Panc1 (cell line): ENCODE results near the gene EZH2. TPM values are rescaled to one million over a fixed set of nuclear protein-coding genes. Genes with fewer than 3 reads are reported as not detected.

Experiments used
- ATAC-seq: fragments of 200-7000 bp; cut with Tn5 transposase; 2 replicates; pipeline ENCODE4 v1.9.1; 2020; ENCODE audit warnings: mild to moderate bottlenecking, moderate library complexity
- BruUV-seq: library from RNA; stranded (reverse); fragments of 400-500 nt; replicated peaks from 2 replicates; lab custom pipeline; 2021; lab: Mats Ljungman, UMichigan
- CTCF ChIA-PET: fragments of 300-600 bp; sonication (Branson Sonifier 250); formaldehyde crosslinking; loops from one replicate; lab custom pipeline; 2022; ENCODE audit warnings: antibody characterized with exemption; lab: Charles Lee
- POLR2A ChIA-PET: fragments of 300-600 bp; sonication (Branson Sonifier 250); formaldehyde crosslinking; loops from one replicate; lab custom pipeline; 2022; ENCODE audit warnings: antibody characterized with exemption; lab: Charles Lee
- DNase-seq: peaks from one replicate; pipeline ENCODE4 v3.0.0-alpha.2; 2010; ENCODE audit warnings: low read depth, low spot score
- H3K27ac ChIP-seq: 2 replicates; pipeline ENCODE4 v1.5.1; 2011; ENCODE audit warnings: mild to moderate bottlenecking, low read length, inconsistent platforms
- H3K27me3 ChIP-seq: fragments of 200-500 bp; sonication (Bioruptor generic); 2 replicates; pipeline ENCODE4 v1.6.0; 2014; ENCODE audit warnings: low read length, inconsistent platforms; ENCODE audit not compliant: control insufficient read depth, insufficient read depth
- H3K36me3 ChIP-seq: fragments of 200-500 bp; sonication (Bioruptor generic); 2 replicates; pipeline ENCODE4 v1.5.1; 2014; ENCODE audit warnings: inconsistent platforms, mild to moderate bottlenecking, low read length, moderate library complexity; ENCODE audit not compliant: control insufficient read depth, insufficient read depth
- H3K4me1 ChIP-seq: 2 replicates; pipeline ENCODE4 v1.5.1; 2011; ENCODE audit warnings: inconsistent platforms, mild to moderate bottlenecking, low read length, moderate library complexity; ENCODE audit not compliant: control insufficient read depth, insufficient read depth
- H3K4me3 ChIP-seq, 2 experiments: 2 replicates each; pipeline ENCODE4 v1.5.1; 2011 to 2012; ENCODE audit warnings: low read depth in 2 of 2, low read length in 2 of 2, mild to moderate bottlenecking in 2 of 2, inconsistent platforms in 1 of 2, moderate library complexity in 1 of 2
- H3K9me3 ChIP-seq: fragments of 200-500 bp; sonication (Bioruptor generic); 2 replicates; pipeline ENCODE4 v1.5.1; 2014; ENCODE audit warnings: low read depth, mild to moderate bottlenecking, inconsistent platforms, low read length, moderate library complexity; ENCODE audit not compliant: control insufficient read depth, insufficient read depth
- POLR2AphosphoS5 ChIP-seq: IDR thresholded peaks from 2 replicates; pipeline ENCODE4 v1.6.1; 2012; ENCODE audit warnings: mild to moderate bottlenecking, low read depth, low read length, moderate library complexity
- SIN3A ChIP-seq: IDR thresholded peaks from 2 replicates; pipeline ENCODE4 v1.6.1; 2012; ENCODE audit warnings: low read depth, mild to moderate bottlenecking, low read length, moderate library complexity, borderline replicate concordance; ENCODE audit not compliant: insufficient read depth
- TCF7L2 ChIP-seq: IDR thresholded peaks from 2 replicates; pipeline ENCODE4 v1.6.1; 2011; ENCODE audit warnings: mild to moderate bottlenecking, low read depth, low read length, inconsistent platforms
- in situ Hi-C: cut with HindIII; loops from 2 replicates; pipeline ENCODE4 v1.10.0; 2016; ENCODE audit warnings: low sequenced_read_pairs, low pct_unique_long_range_greater_than_20kb
- intact Hi-C: fragments of 100-400 bp; cut with micrococcal nuclease; formaldehyde crosslinking; loops from one replicate; pipeline ENCODE4 v1.10.0; 2022; ENCODE audit not compliant: unreplicated experiment
- total RNA-seq: library from RNA; stranded (reverse); gene quantifications from one replicate; pipeline ENCODE4 v1.2.1, GENCODE V29; 2021; ENCODE audit not compliant: unreplicated experiment
- TF ChIP-seq, protein P1 (sequence below): fragments of 450-650 bp; IDR thresholded peaks from 2 replicates; pipeline ENCODE4 v1.5.1; 2017; ENCODE audit warnings: mild to moderate bottlenecking
- TF ChIP-seq, protein P2 (sequence below), 2 experiments: IDR thresholded peaks; 2 replicates each; pipeline ENCODE4 v1.6.1; 2011 to 2012; ENCODE audit warnings: low read depth in 2 of 2, control low read depth in 1 of 2, low read length in 1 of 2, mild to moderate bottlenecking in 1 of 2, moderate library complexity in 1 of 2; ENCODE audit not compliant: insufficient read depth in 1 of 2

Gene EZH2
- total RNA-seq, 1 experiment from 2014 or later, result 38.3 TPM

DNA sequence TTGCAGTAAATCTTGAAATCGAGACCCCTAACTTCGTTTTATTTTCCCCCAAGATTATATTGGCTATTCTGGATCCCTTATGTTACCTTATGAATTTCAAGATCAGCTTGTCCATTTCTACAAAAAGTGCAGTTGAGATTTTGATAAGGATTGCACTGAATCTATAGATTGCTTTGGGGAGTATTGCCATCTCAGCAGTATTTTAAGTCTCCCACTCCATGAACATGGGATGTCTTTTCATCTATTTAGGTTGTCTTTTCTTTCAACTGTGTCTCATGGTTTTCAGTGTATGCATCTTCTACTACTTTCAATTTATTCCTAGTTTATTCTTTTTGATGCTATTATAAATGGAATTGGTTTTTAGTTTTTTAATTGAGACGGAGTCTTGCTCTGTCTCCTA is 89.6 kb downstream of the EZH2 start:
- H3K4me1 ChIP-seq, result no peaks in the 10 kb centered on the region
- no peak overlapping the region for H3K4me3 ChIP-seq
- ATAC-seq (no peak), DNase-seq (no peak)
- H3K9me3 ChIP-seq, result no peaks in the 10 kb centered on the region
- in situ Hi-C loops, result no loop called here
- H3K36me3 ChIP-seq, result peaks cover 22% of the 10 kb centered on the region
- H3K27me3 ChIP-seq, result no peaks in the 10 kb centered on the region
- no TSS peak for BruUV-seq
- ChIA-PET POLR2A (no interaction called here), CTCF (no interaction called here)
- no peak overlapping the region for H3K27ac ChIP-seq
- intact Hi-C loops, result no loop called here
- TF ChIP-seq POLR2AphosphoS5 (no peak), SIN3A (no peak), TCF7L2 (no peak)
- TF ChIP-seq, protein P1, sequence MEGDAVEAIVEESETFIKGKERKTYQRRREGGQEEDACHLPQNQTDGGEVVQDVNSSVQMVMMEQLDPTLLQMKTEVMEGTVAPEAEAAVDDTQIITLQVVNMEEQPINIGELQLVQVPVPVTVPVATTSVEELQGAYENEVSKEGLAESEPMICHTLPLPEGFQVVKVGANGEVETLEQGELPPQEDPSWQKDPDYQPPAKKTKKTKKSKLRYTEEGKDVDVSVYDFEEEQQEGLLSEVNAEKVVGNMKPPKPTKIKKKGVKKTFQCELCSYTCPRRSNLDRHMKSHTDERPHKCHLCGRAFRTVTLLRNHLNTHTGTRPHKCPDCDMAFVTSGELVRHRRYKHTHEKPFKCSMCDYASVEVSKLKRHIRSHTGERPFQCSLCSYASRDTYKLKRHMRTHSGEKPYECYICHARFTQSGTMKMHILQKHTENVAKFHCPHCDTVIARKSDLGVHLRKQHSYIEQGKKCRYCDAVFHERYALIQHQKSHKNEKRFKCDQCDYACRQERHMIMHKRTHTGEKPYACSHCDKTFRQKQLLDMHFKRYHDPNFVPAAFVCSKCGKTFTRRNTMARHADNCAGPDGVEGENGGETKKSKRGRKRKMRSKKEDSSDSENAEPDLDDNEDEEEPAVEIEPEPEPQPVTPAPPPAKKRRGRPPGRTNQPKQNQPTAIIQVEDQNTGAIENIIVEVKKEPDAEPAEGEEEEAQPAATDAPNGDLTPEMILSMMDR, result no peak
- TF ChIP-seq, protein P2, sequence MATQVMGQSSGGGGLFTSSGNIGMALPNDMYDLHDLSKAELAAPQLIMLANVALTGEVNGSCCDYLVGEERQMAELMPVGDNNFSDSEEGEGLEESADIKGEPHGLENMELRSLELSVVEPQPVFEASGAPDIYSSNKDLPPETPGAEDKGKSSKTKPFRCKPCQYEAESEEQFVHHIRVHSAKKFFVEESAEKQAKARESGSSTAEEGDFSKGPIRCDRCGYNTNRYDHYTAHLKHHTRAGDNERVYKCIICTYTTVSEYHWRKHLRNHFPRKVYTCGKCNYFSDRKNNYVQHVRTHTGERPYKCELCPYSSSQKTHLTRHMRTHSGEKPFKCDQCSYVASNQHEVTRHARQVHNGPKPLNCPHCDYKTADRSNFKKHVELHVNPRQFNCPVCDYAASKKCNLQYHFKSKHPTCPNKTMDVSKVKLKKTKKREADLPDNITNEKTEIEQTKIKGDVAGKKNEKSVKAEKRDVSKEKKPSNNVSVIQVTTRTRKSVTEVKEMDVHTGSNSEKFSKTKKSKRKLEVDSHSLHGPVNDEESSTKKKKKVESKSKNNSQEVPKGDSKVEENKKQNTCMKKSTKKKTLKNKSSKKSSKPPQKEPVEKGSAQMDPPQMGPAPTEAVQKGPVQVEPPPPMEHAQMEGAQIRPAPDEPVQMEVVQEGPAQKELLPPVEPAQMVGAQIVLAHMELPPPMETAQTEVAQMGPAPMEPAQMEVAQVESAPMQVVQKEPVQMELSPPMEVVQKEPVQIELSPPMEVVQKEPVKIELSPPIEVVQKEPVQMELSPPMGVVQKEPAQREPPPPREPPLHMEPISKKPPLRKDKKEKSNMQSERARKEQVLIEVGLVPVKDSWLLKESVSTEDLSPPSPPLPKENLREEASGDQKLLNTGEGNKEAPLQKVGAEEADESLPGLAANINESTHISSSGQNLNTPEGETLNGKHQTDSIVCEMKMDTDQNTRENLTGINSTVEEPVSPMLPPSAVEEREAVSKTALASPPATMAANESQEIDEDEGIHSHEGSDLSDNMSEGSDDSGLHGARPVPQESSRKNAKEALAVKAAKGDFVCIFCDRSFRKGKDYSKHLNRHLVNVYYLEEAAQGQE (IDR thresholded peaks at IDR 0.05; ENCODE audit: insufficient read depth in 1 of 2, low read depth in 2 of 2, low read length in 1 of 2), result no peak

DNA sequence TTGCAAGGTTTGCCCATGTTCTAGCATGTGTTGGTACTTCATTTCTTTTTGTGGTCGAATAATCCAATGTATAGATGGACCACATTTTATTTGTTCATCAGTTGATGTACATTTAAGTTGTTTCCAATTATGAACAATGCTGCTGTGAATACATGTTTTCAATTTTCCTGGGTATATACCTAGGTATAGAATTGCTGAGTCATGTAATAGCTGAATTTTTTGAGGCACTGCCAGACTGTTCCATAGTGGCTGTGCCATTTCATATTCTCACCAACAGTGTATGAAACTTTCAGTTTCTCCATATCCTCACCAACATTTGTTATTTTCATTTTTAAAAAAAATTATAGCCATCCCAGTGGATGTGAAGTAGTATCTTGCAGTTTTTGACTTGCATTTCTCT is 90.5 kb downstream of the EZH2 start:
- TF ChIP-seq, protein P2 (IDR thresholded peaks at IDR 0.05; ENCODE audit: insufficient read depth in 1 of 2, low read depth in 2 of 2, low read length in 1 of 2), result no peak
- TF ChIP-seq, protein P1, result no peak
- TF ChIP-seq POLR2AphosphoS5, result no peak
- TF ChIP-seq SIN3A, result no peak
- TF ChIP-seq TCF7L2, result no peak
- DNase-seq (no peak), ATAC-seq (no peak)
- Histone ChIP-seq H3K4me1 (no peaks in the 10 kb centered on the region), H3K4me3 (no peak overlapping the region), H3K36me3 (peaks cover 21% of the 10 kb centered on the region), H3K27me3 (no peaks in the 10 kb centered on the region), H3K27ac (no peak overlapping the region), H3K9me3 (no peaks in the 10 kb centered on the region)
- intact Hi-C loops, result no loop called here
- ChIA-PET POLR2A (no interaction called here), CTCF (no interaction called here)
- BruUV-seq, result no TSS peak
- in situ Hi-C loops, result no loop called here
